Endothelial cell of umbilical vein (primary cell): ENCODE results near the gene RAMP3.

Experiments used
- POLR2A ChIP-seq: IDR thresholded peaks from 2 replicates; pipeline ENCODE4 v1.6.1; 2012; ENCODE audit warnings: low read depth, mild to moderate bottlenecking, control low read depth, low read length
- POLR2AphosphoS5 ChIP-seq: IDR thresholded peaks from 2 replicates; pipeline ENCODE4 v1.6.1; 2012; ENCODE audit warnings: low read depth, mild to moderate bottlenecking, control low read depth, low read length, moderate library complexity; ENCODE audit not compliant: insufficient read depth
- TF ChIP-seq, protein P1 (sequence below), 2 donors: IDR thresholded peaks; 1 replicate in 1 of 2; 2 replicates in 1 of 2; pipeline ENCODE4 v1.5.1; 2011; ENCODE audit warnings: low read length in 2 of 2, mild to moderate bottlenecking in 2 of 2, moderate library complexity in 2 of 2, control low read depth in 1 of 2, inconsistent platforms in 1 of 2, low read depth in 1 of 2; ENCODE audit not compliant: insufficient read depth in 1 of 2; ENCODE audit errors: extremely low read depth in 1 of 2

DNA sequence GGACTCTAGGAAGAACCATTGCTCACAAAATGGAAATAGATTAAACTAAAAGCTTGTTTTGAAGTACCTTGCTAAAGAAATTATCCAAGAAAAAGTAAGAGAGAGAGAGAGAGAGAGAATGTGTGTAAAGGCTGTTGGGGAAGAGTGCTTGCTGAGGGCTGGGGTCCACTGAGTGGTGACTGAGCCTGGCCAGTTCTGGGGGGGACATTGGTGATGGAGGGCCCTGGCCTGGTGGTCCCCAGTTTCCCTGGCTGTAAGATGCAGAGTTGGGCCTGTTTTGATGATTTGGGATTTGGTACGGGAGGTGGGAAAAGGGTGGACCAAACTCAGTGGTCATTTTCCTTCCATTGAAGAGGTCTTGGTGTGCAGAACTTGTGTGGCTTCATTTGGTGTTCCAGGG is 880 bp downstream of the RAMP3 start:
- TF ChIP-seq POLR2A: no peak
- TF ChIP-seq, protein P1, sequence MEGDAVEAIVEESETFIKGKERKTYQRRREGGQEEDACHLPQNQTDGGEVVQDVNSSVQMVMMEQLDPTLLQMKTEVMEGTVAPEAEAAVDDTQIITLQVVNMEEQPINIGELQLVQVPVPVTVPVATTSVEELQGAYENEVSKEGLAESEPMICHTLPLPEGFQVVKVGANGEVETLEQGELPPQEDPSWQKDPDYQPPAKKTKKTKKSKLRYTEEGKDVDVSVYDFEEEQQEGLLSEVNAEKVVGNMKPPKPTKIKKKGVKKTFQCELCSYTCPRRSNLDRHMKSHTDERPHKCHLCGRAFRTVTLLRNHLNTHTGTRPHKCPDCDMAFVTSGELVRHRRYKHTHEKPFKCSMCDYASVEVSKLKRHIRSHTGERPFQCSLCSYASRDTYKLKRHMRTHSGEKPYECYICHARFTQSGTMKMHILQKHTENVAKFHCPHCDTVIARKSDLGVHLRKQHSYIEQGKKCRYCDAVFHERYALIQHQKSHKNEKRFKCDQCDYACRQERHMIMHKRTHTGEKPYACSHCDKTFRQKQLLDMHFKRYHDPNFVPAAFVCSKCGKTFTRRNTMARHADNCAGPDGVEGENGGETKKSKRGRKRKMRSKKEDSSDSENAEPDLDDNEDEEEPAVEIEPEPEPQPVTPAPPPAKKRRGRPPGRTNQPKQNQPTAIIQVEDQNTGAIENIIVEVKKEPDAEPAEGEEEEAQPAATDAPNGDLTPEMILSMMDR (IDR thresholded peaks at IDR 0.05; ENCODE audit: extremely low read depth in 1 of 2, insufficient read depth in 1 of 2, low read depth in 1 of 2, low read length in 2 of 2): no peak
- no peak for TF ChIP-seq POLR2AphosphoS5
